T-helper 2 cell treated with Interferon-gamma antibody and Interleukin-4, amounts not matched to agents 5 μg/mL and 100 μg/mL, for 36 hours (primary cell): Measurements from ENCODE around the gene SFMBT1.
"Not testable (repeated sequence)": the region's sequence is repeated elsewhere in the genome, so short reads cannot be mapped to it uniquely, and the experiment has no call there.

ENCODE experiments used
- DNase-seq: peaks from one replicate; pipeline ENCODE4 v3.0.0; 2021; ENCODE audit warnings: low spot score
- H3K27ac Mint-ChIP-seq: one replicate; pipeline ENCODE4 v1.8.0; 2021; ENCODE audit warnings: mild to moderate bottlenecking, mixed read lengths
- H3K27me3 Mint-ChIP-seq: one replicate; pipeline ENCODE4 v1.8.0; 2021; ENCODE audit warnings: low read depth, mixed read lengths
- H3K36me3 Mint-ChIP-seq: one replicate; pipeline ENCODE4 v1.8.0; 2021; ENCODE audit warnings: low read depth, mixed read lengths
- H3K4me1 Mint-ChIP-seq: one replicate; pipeline ENCODE4 v1.8.0; 2021; ENCODE audit warnings: low read depth, mixed read lengths
- H3K4me3 Mint-ChIP-seq: one replicate; pipeline ENCODE4 v1.8.0; 2022; ENCODE audit warnings: mild to moderate bottlenecking, moderate library complexity, mixed read lengths
- H3K9me3 Mint-ChIP-seq: one replicate; pipeline ENCODE4 v1.8.0; 2021; ENCODE audit warnings: mixed read lengths

Gene SFMBT1

DNA sequence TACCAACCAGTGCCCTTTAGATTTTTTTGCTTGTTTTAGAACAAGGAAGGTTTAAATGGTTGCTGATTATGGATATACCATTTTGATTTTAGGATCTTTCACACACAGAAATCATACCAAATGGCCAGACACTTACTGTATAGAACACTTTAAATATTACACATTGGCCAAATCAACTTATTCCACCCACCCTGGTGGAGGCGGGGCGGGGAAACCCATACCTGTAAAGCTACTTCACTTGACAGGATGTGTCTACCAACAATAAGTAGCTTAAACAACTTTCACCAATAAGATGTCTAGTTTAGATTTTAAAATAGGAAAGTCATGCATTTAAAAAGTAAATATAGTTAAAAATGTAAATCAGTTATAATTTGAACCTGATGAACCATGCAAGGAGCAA, 17.0 kb upstream of the SFMBT1 start:
- DNase-seq, result no peak
- Mint-ChIP-seq H3K36me3 (no peaks in the 10 kb centered on the region), H3K27ac (no peak overlapping the region), H3K9me3 (no peaks in the 10 kb centered on the region), H3K4me1 (no peaks in the 10 kb centered on the region), H3K4me3 (no peak overlapping the region), H3K27me3 (peaks cover 31% of the 10 kb centered on the region)

DNA sequence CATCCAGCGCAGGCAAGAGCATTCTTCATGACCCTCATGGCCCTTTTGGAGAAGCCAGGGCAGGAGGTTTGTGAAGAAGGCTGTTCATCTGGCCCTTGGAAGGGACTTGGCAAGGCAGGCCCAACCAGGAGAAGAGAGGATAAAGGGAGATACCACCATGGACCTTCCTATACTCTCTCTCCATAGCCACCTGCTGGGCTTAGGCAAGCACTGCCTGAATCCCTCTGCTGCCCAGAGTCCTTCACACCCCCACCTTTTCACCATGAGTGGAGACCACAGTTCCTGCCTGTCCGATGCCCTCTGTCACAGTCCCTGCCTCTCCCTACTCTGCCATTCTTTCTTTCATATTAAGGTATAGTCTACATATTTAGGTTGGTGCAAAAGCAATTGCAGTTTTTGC, 10.6 kb upstream of the SFMBT1 start:
- Mint-ChIP-seq H3K27ac (no peak overlapping the region), H3K27me3 (peaks cover 10% of the 10 kb centered on the region), H3K36me3 (no peaks in the 10 kb centered on the region), H3K4me1 (no peaks in the 10 kb centered on the region), H3K4me3 (no peak overlapping the region), H3K9me3 (no peaks in the 10 kb centered on the region)
- DNase-seq, result no peak

DNA sequence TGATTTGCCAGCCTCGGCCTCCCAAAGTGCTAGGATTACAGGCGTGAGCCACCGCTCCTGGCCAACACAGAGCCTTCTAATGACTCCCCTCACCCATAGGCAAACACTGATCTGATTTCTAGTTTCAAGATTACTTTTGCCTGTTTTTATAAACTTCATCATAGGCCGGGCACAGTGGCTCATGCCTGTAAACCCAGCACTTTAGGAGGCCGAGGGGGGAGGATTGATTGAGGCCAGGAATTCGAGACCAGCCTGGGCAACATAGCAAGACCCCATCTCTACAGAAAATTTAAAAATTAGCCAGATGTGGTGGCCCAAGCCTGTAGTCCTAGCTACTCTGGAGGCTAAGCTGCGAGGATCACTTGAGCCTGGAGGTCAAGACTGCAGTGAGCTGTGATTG, 8.4 kb upstream of the SFMBT1 start:
- not testable (repeated sequence) for H3K27me3 Mint-ChIP-seq, H3K4me1 Mint-ChIP-seq, H3K9me3 Mint-ChIP-seq, H3K4me3 Mint-ChIP-seq, DNase-seq, H3K27ac Mint-ChIP-seq, H3K36me3 Mint-ChIP-seq

DNA sequence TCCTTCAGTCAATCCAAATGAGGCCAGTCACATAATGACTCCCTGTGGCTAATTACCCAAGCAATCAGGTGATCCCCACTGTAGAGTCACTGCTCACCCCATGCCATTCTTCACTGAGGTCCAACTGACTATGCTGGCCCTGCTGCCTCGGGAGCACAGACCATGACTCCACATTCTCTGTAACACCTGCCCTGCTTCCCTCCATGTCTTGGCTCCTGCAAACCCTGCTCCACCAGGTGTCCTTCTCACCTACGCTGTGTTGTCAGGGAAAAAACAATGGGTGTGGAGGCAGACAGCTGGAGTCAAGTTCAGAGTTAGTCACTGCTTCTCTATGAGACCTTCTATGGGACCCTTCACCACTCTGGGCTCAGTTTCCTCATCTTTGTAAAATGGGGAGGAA, 6.1 kb upstream of the SFMBT1 start:
- no peak for DNase-seq
- H3K27ac Mint-ChIP-seq, result no peak overlapping the region
- no peak overlapping the region for H3K4me3 Mint-ChIP-seq
- no peaks in the 10 kb centered on the region for H3K36me3 Mint-ChIP-seq
- H3K9me3 Mint-ChIP-seq, result no peaks in the 10 kb centered on the region
- H3K27me3 Mint-ChIP-seq, result peaks cover 11% of the 10 kb centered on the region
- H3K4me1 Mint-ChIP-seq, result peaks cover 6% of the 10 kb centered on the region

DNA sequence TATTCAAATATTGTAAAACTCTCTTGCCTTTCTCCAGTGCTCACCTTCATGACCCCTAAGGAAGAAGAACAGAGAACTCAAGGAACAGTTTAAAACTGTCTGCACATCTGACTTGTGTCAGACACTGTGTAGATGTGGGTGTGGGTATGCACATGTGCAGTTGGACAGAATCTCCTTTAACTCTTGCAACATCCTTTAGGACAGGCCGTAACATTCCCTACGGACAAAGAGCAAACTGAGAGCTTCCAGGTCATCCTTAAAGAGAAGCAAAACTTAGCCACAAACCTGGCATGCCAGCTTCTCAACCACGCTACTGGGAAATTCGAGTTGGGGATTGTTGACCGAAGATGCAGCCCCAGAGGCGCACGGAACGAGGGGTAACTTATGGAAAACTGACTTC, 4.1 kb upstream of the SFMBT1 start:
- no peaks in the 10 kb centered on the region for H3K9me3 Mint-ChIP-seq
- H3K36me3 Mint-ChIP-seq, result no peaks in the 10 kb centered on the region
- peaks cover 15% of the 10 kb centered on the region for H3K27me3 Mint-ChIP-seq
- no peak overlapping the region for H3K4me3 Mint-ChIP-seq
- peaks cover 10% of the 10 kb centered on the region for H3K4me1 Mint-ChIP-seq
- DNase-seq, result no peak
- no peak overlapping the region for H3K27ac Mint-ChIP-seq

DNA sequence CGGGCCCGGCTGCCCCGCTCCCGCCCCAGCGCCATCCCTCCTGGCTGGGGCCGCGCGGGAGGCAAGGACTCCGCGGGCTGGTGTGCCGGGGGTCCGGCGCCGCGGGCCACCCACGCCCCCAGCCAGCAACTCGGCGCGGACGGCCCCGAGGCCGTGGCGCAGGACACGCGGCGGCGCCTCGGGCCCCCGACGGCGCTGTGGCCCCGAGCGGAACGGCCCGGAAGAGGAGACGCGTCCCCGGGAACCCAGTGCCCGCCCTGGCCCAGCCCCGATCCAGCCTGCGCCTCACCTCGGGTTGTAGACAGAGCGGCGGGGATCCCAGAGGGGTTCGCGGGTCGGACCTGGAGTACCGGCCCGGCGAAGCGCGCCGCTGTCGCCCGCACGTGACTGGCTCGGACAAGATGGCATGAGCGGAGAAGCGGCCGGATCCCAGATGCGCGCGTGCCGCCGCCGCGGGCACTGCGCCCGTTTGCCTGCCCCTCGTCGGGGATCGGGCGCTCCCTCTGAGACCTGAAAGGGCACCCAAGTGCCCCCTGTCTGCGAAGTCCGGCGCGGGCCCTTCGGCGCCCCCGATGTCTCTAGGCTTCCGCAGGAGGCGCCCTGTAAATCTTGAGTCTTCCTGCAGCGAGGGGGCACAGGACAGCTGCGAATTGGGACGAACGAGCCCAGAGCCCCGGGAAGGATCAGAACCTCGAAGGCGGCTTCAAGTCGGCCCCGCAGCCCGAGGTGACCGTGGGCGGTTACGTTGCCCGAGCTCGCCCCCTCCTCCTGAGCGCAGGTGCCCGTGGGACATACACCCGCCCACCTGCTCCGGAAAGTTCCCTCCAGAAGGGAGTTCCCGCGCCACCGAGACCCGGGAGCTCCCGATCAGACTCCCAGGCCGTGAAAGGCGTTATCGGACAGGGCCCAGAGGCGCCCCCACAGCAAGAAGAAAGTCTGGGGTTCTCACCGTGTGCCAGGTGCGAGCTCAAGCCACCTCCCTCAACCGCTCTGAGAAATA, 598 bp upstream of the SFMBT1 start:
- Mint-ChIP-seq H3K27ac (peak overlapping the region; percentile 92), H3K27me3 (peaks cover 18% of the 10 kb centered on the region), H3K4me3 (peak overlapping the region; percentile 83), H3K36me3 (peaks cover 8% of the 10 kb centered on the region), H3K9me3 (no peaks in the 10 kb centered on the region), H3K4me1 (peaks cover 36% of the 10 kb centered on the region)
- peak; percentile 58 for DNase-seq

DNA sequence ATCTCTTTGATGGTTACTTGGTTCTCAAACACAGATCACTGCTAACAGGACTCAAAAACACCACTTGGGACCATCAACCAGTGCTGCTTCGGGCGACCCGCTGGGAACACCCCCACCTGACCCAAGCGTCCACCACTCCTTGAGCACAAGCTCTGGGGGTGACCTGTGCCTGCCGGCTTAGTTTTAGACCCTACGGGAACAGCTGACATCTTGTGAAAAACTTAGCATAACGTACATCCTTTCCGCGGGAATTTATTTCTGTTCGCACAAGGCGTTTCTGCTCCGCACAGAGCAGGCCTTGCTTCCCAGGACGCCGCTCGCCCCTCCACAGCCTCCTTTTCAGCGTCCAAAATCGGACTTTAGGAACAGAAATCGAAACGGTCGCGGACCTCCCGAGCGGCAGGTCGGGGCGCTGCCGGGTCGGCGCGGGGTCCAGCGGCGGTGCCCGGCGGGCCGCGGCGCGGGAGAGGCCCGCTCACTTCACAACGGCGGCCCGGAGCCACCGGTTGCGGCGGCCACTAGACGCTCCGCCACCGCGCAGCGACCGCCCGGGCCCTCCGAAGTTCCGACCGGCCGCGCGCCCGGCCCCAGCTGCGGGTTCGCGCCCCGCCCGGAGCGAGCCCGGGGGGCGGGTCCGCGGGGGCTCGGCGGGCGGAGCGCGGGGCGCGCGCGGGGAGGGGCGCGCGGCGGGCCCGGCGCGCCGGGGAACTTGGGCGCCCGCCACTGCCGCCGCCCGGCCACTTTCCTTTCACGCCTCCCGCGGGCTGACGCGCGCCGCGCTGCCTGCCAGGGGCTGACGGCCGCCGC, 959 bp downstream of the SFMBT1 start:
- H3K36me3 Mint-ChIP-seq, result peaks cover 8% of the 10 kb centered on the region
- peak overlapping the region; percentile 97 for H3K27ac Mint-ChIP-seq
- DNase-seq, result peak; percentile 59
- peaks cover 41% of the 10 kb centered on the region for H3K4me1 Mint-ChIP-seq
- no peaks in the 10 kb centered on the region for H3K9me3 Mint-ChIP-seq
- peaks cover 18% of the 10 kb centered on the region for H3K27me3 Mint-ChIP-seq
- H3K4me3 Mint-ChIP-seq, result peak overlapping the region; percentile 99

DNA sequence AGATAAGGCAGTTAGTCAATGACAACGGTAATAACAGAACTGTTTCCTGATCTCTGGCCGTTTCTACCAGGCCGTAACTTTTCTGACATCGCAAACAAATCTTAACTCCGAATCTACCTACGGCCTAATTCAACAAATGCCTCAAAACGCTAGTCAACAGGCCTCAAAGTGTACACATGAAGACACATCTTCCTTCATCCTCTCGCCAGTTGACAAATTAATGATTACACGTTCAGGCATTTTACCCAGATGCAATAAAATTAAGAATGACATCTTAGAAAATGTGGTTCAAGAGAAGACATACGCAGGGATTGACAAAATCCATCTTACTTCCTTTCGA, 1.5 kb downstream of the SFMBT1 start:
- peaks cover 8% of the 10 kb centered on the region for H3K36me3 Mint-ChIP-seq
- peaks cover 18% of the 10 kb centered on the region for H3K27me3 Mint-ChIP-seq
- H3K4me1 Mint-ChIP-seq, result peaks cover 41% of the 10 kb centered on the region
- peak overlapping the region; percentile 97 for H3K27ac Mint-ChIP-seq
- no peaks in the 10 kb centered on the region for H3K9me3 Mint-ChIP-seq
- DNase-seq, result no peak
- peak overlapping the region; percentile 99 for H3K4me3 Mint-ChIP-seq

DNA sequence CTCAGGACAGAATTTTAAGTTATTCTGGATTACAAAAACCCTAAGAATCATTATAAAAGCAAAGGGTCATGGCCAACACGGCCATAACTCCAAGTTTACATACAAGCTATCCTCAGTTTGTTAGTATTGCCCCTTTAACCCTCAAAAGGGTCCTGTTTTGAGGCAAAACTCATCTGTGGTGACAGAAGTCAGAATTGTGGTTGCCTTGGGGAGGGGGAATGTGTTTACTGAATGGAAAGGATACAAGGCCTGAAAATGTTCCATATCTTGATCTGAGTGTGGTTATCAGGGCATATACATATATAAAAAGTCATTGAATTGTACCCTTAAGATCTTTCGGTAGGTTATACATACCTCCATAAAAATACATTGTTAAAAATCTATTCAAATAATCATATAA, 2.1 kb downstream of the SFMBT1 start:
- DNase-seq, result no peak
- H3K9me3 Mint-ChIP-seq, result no peaks in the 10 kb centered on the region

DNA sequence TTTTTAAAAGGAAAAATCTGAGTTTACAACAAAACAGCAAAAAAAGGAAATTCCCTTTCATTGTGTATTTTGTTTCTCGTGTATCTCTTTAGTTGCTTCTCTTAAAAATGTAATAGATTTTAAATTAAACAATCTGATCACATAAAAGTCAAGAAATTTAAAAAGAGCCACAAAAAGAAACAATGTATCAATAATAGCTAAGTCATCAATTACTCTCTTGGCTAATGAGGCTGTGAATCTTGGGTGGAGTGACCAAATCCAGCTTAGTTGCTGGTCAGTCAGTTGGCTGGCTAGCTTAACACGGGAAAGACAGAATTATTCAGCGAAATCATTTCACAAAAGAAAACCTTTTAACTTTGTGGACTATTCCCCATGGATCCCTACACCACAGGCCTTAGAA, 3.2 kb downstream of the SFMBT1 start:
- H3K4me1 Mint-ChIP-seq, result peaks cover 54% of the 10 kb centered on the region
- no peaks in the 10 kb centered on the region for H3K9me3 Mint-ChIP-seq
- peaks cover 8% of the 10 kb centered on the region for H3K36me3 Mint-ChIP-seq
- peak overlapping the region; percentile 21 for H3K4me3 Mint-ChIP-seq
- no peak for DNase-seq
- H3K27ac Mint-ChIP-seq, result no peak overlapping the region
- peaks cover 14% of the 10 kb centered on the region for H3K27me3 Mint-ChIP-seq

More for the DNA sequence above, 2.1 kb downstream of the SFMBT1 start:
- Mint-ChIP-seq H3K27me3 (peaks cover 18% of the 10 kb centered on the region), H3K36me3 (peaks cover 8% of the 10 kb centered on the region), H3K4me1 (peaks cover 47% of the 10 kb centered on the region), H3K27ac (peak overlapping the region; percentile 97), H3K4me3 (peak overlapping the region; percentile 99)

DNA sequence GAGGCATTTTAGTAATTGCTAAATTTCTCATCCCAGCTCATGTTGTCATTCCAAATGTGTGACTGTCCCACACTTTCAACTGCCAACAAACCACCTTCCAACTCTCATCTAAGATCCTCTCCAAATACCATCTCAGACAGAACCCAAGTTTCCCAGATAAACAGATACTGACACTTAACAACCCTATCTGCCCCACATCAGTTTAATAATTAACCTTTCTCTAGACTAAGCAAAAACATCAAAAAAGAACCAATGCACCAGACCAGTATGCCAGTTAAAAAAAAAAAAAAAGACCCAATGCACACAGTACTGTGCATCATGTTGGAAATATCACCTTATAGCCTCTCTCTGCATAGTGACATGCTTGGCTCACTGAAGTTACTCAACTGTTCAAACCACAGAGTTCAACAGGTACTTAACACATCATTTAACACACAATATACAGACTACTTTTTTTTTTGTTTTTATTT, 5.5 kb downstream of the SFMBT1 start:
- peaks cover 8% of the 10 kb centered on the region for H3K36me3 Mint-ChIP-seq
- no peak overlapping the region for H3K4me3 Mint-ChIP-seq
- H3K4me1 Mint-ChIP-seq, result peaks cover 58% of the 10 kb centered on the region
- no peak overlapping the region for H3K27ac Mint-ChIP-seq
- H3K27me3 Mint-ChIP-seq, result peaks cover 3% of the 10 kb centered on the region
- no peak for DNase-seq
- no peaks in the 10 kb centered on the region for H3K9me3 Mint-ChIP-seq

DNA sequence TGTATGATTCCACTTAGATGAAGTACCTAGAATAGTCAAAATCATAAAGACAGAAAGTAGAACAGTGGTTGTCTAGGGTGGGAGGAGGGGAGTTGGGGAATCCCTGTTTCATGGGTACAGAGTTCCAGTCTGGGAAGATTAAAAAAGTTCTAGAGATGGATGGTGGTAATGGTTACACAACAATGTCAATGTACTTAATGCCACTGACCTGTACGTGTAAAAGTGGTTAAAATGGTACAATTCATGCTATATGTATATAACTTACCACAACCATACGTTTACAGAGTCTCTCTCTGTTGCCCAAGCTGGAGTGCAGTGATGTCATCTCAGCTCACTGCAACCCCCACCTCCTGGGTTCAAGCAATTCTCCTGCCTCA, 6.5 kb downstream of the SFMBT1 start:
- H3K9me3 Mint-ChIP-seq, result no peaks in the 10 kb centered on the region
- no peaks in the 10 kb centered on the region for H3K27me3 Mint-ChIP-seq
- no peak overlapping the region for H3K4me3 Mint-ChIP-seq
- no peak overlapping the region for H3K27ac Mint-ChIP-seq
- H3K36me3 Mint-ChIP-seq, result peaks cover 3% of the 10 kb centered on the region
- H3K4me1 Mint-ChIP-seq, result peaks cover 57% of the 10 kb centered on the region
- DNase-seq, result no peak

DNA sequence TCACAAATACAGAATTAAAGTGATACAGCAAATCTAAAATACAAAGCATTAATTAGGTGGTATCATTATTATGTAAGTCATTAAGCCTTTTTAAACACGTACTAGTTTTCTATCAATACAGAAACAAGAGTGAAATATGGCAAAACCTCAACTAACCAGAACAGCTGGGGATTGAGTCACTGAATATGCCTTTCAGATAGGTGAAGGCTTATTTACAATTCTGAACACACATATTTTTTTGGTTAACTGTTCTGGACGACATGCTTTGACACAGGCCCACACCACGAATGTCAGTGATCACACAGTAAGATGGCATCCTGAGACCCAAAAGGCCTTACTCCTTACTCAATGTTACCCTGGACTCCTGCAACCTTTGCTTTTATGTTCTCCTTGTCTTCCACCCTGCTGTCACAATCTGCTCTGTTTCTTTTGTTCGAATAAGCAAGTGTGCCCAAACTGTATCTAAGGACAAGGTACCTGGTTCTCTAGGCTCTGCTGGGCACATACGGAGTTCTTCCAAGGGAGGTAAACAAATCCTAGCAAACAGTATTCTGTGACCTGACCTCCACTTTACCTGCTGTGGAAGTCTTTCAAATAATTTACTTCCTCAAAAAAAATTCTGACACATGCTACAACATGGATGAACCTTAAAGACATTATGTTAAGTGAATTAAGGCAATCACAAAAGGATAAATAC, 7.0 kb downstream of the SFMBT1 start:
- DNase-seq, result no peak
- peaks cover 2% of the 10 kb centered on the region for H3K36me3 Mint-ChIP-seq
- H3K27me3 Mint-ChIP-seq, result no peaks in the 10 kb centered on the region
- no peak overlapping the region for H3K27ac Mint-ChIP-seq
- no peak overlapping the region for H3K4me3 Mint-ChIP-seq
- H3K4me1 Mint-ChIP-seq, result peaks cover 52% of the 10 kb centered on the region
- no peaks in the 10 kb centered on the region for H3K9me3 Mint-ChIP-seq
